Measurements from ENCODE around the gene EPS8L1.

GRCh38 chr19:55076321-55076720 is 652 bp downstream of the EPS8L1 start:
- TF ChIP-seq CTCF (IDR thresholded peaks at IDR 0.05 in 8 of 11, conservative IDR thresholded peaks at IDR 0.05 in 3 of 11) (no peak), POLR2A (IDR thresholded peaks at IDR 0.05) (no peak), POLR2AphosphoS5 (IDR thresholded peaks at IDR 0.05) (no peak)

All from spleen (tissue), 7 donors.